Omental fat pad (tissue), 4 donors: ENCODE measurements around the gene SYT7. TPM values are rescaled to one million over a fixed set of nuclear protein-coding genes. Genes with fewer than 3 reads are reported as not detected.

ENCODE experiments used
- ATAC-seq: fragments of 150-250 bp; one replicate; pipeline ENCODE4 v1.9.1; 2016; ENCODE audit warnings: mild to moderate bottlenecking, moderate library complexity; ENCODE audit not compliant: low FRiP score
- DNase-seq: peaks from one replicate; pipeline ENCODE4 v3.0.0-alpha.2; 2019; ENCODE audit warnings: low spot score
- total RNA-seq, 4 donors: library from RNA; depleted of rRNA; stranded (reverse); fragments of >200 nt; gene quantifications; one replicate each; pipeline ENCODE4 v1.1.0, GENCODE V29; 2016
- TF ChIP-seq, protein P1 (sequence below), 3 donors: fragments of 450-650 bp; IDR thresholded peaks; one replicate each; pipeline ENCODE4 v1.5.1; 2016 to 2017; ENCODE audit warnings: antibody characterized with exemption in 3 of 3, mild to moderate bottlenecking in 3 of 3, moderate library complexity in 2 of 3

The SYT7 gene
- total RNA-seq, 4 donors from 2014 or later = 1.6 to 6.6 (median 4.4) TPM

DNA sequence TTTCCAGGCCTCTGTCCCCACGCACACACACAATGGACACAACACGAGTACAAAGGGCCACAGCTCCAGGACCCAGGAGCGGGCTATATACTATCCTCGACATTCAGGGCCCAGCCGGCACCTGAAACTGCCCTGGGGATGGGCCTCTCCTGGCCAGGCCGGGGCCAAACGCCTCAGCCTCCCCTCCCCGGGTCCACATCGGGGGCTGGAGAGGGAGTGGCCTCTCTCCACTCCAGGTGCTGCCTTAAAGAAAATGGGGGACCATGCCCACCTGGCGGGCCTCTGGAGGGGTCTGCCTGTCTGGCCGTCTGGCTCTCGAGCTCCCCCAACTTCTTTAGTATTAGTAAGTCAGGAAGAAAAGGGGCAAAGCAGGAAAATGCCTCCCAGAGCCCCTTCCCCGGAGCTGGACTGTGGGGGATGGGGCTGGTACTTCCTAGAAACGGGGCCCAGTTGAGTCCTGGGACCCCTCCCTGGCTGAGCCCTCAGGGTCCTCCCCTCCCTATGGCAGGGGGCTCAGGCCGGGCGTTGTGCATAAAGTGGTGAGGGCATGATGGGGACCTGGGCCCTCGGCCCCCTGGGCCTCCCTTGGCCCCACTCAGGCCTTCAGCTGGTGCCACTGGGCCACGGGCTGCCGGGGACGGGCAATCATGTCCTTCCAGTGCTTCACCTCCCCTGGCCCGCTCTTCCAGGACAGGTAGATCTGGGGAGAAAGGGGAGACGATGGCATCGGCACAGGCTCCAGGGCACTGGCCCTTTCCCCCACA is 62.7 kb downstream of the SYT7 start:
- ATAC-seq (no peak), DNase-seq (no peak)
- TF ChIP-seq, protein P1, sequence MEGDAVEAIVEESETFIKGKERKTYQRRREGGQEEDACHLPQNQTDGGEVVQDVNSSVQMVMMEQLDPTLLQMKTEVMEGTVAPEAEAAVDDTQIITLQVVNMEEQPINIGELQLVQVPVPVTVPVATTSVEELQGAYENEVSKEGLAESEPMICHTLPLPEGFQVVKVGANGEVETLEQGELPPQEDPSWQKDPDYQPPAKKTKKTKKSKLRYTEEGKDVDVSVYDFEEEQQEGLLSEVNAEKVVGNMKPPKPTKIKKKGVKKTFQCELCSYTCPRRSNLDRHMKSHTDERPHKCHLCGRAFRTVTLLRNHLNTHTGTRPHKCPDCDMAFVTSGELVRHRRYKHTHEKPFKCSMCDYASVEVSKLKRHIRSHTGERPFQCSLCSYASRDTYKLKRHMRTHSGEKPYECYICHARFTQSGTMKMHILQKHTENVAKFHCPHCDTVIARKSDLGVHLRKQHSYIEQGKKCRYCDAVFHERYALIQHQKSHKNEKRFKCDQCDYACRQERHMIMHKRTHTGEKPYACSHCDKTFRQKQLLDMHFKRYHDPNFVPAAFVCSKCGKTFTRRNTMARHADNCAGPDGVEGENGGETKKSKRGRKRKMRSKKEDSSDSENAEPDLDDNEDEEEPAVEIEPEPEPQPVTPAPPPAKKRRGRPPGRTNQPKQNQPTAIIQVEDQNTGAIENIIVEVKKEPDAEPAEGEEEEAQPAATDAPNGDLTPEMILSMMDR (IDR thresholded peaks at IDR 0.05) = no peak

DNA sequence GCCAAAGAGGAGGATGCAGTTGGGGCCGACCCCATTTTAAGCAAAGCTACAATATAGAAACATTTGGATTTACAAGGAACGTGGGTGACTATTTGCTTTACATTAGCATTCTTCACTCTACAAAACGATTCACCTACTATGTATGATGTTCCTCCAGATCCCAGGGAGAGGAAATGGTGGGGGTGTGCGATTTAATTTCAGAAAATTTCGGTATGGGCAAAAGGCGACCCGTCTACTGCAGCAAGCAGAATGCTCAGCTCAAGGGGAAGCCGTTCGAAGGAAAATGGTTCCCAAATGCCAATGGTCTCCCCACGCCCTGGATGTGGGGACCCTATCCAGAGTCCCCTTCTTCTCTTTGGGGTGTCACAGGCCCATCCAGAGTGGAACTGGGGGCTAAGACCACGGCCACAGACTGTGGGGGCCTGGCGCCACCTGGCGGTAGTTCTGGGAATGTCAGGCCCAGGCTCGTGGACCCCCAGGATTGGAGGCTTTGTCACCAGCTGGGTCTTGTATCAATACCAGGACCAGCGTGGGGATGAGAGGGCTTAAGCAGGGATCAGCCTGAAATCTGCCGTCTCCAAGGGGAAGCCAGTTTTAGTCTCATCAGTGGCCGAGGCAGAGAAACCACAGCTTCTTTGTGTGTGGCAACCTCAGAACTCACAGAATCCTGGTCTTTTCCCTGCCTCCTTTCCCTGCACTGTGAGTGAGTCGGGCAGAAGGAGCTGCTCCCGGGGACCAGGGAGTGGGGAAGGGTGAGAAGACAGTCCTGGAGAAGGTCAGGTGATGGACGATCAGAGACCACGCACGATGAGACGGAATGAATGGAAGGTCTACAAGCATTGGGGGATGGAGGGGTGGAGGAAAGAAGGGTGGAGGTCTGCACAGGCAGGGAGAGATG is 64.0 kb downstream of the SYT7 start:
- peak; percentile 64 for DNase-seq
- TF ChIP-seq, protein P1 (IDR thresholded peaks at IDR 0.05) = peak in 2 of 3 donors; percentile 93
- no peak for ATAC-seq

DNA sequence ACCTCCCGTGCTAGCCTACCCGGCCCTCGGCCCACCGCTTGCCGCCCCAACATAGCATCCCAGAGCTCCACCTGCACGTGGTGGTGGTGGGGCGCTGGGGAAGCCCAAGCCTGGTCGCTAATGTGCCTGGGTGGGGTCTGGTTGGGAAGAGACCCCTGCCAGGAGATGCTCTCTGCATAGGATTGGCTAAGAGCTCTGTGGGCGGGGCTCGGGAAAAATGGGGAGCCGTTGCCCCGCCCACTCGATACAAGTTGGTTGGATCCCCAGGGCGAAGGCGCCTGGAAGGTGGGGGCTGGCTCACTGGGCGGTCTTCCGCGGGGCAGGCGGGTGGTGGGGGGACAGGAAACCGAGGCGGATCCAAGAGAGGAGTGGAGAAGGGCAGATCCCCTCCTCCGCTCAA is 64.7 kb downstream of the SYT7 start:
- ATAC-seq (no peak), DNase-seq (no peak)
- TF ChIP-seq, protein P1 (IDR thresholded peaks at IDR 0.05) = no peak

DNA sequence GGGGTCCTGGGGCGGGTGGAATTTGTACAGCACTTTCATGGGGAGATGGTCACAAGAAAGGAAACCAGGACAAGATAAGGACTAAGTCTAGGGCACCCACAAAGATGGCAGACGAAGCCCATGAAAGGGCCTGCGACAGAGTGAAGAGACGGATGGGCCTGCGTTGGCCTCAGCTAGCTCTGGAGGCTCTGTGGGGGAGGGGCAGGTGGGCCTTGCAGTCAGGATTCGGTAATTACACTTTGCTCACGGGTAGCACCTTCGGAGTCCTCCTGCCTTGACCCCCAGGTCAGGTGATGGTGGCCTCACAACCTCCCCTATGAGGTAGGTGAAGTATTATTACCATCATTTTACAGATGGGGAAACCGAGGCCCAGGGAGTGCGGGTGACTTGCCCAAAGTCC is 65.2 kb downstream of the SYT7 start:
- TF ChIP-seq, protein P1 (IDR thresholded peaks at IDR 0.05) = no peak
- DNase-seq (no peak), ATAC-seq (no peak)

DNA sequence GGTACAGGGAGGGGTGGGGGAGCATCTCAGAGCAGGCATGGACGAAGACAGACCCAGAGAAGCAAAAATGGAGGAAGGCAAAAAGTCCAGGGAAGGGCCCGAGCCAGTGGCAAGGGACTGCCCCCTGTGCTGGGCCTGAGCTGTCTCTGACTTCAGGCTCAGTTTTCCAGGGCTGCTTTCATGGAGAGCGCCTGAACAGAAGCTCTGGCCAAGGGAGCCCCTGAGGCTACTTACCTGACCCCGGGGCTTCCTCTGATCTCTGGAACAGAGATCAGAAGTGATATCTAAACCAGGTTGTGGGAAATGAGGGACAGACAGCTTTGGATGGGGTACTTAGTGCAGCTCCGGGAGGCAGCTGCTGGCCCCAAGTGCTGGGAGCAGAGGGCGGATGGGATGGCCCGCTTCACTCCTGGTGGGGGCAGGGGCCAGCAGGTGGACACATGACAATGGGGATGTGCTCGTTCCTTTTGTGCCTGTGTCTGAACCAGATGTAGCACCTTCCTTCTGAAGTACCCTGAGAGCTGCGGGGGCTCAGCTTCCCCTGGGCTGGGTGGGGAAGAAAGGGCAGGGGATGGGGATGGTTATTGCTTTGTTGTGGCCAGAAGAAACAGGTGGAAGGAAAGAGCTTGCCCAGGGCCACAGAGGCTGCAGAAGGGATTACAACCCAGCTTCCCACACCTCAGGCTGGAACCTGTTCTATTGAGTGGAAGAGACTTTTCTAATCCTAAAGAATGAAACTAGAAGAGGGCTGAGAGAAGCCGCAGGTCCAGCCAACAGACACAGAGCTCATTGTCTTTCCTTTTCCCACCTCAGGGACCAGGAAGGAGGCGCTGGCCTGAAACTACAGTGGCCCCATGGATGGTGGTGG is 66.6 kb downstream of the SYT7 start:
- DNase-seq (no peak), ATAC-seq (no peak)
- TF ChIP-seq, protein P1 (IDR thresholded peaks at IDR 0.05) = no peak

DNA sequence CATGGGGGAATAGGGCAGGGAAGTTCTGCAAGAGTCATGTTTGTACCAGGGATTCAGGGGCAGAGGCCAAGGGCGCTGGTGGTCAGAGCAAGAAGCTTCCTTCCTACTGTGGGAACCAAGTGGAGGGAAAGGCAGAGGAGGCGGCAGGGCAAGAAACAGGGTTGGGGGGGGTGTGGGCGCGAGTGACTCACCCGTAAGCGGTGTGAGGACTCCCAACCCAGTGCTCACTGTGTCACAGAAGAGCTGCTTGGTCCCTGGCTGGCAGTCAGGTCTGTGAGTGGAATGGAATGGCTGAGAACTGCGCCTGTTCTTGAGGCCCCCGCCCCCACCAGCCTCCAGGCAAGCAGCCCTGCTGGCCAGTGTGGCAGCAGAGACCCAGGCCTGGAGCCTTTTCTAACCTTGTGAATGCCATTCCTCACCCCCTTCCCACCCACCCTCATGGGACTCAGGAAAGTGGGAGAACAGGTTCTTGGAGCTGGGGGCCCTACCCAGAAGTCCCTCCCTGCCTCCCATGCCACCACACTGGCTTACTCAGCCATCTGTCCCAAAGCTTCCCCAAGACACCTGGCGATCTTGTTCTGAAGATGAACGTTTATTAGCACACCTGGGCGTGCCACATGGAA is 67.6 kb downstream of the SYT7 start:
- TF ChIP-seq, protein P1 (IDR thresholded peaks at IDR 0.05) = no peak
- DNase-seq = no peak
- ATAC-seq = no peak
